ENCODE data around the gene IL32.

GRCh38 chr16:3022684-3023414 lies 42.6 kb upstream of the IL32 start:
- TF ChIP-seq EZH2 (IDR thresholded peaks at IDR 0.05; ENCODE audit: borderline replicate concordance, insufficient read depth, low read length, poor library complexity, severe bottlenecking) (no peak), CTCF (IDR thresholded peaks at IDR 0.05; ENCODE audit: poor library complexity, severe bottlenecking) (no peak), EP300 (conservative IDR thresholded peaks at IDR 0.05; ENCODE audit: poor library complexity, severe bottlenecking) (no peak), REST (IDR thresholded peaks at IDR 0.05; ENCODE audit: borderline replicate concordance) (no peak), SMC3 (conservative IDR thresholded peaks at IDR 0.05; ENCODE audit: poor library complexity) (no peak), POLR2AphosphoS5 (IDR thresholded peaks at IDR 0.05) (no peak), TAF1 (IDR thresholded peaks at IDR 0.05; ENCODE audit: low read depth) (no peak)
